GM12865 (cell line): Measurements from ENCODE around the gene RALGPS1.

Experiments used
- DNase-seq: peaks from one replicate; pipeline ENCODE4 v3.0.0; 2010; ENCODE audit warnings: low read depth
- H3K4me3 ChIP-seq: 2 replicates; pipeline ENCODE4 v1.5.1; 2011; ENCODE audit warnings: mild to moderate bottlenecking, low read depth, low read length, control low read depth
- CTCF ChIP-seq: IDR thresholded peaks from 2 replicates; pipeline ENCODE4 v1.5.1; 2011; ENCODE audit warnings: low read length, control low read depth, low read depth, inconsistent platforms; ENCODE audit not compliant: insufficient read depth; ENCODE audit errors: missing control alignments

RALGPS1 gene

GRCh38 chr9:127188396-127188795, 273.8 kb downstream of the RALGPS1 start:
- no peak for DNase-seq
- H3K4me3 ChIP-seq, result no peak overlapping the region
- no peak for TF ChIP-seq CTCF

DNA sequence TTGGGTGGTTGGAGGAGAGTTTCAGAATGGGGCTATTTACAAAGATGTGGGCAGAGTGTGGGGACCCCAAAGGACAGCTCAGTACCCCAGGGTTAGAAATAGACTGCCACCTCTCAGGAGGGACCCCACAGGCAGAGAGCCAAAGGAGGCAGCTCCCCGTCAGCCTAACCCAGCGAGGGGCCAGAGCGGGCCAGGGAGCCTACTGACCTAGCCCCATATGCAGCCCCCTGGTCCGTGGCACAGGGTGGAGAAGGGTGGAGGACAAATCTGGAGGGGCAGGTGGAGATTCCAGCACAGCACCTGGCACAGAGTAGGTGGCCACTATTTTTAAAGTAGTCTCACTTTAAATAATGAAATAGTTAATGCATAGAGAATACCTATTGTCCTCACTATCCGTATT, 275.0 kb downstream of the RALGPS1 start:
- no peak for DNase-seq
- no peak overlapping the region for H3K4me3 ChIP-seq
- TF ChIP-seq CTCF, result no peak

- no peak overlapping the region for H3K4me3 ChIP-seq
- no peak for DNase-seq
- no peak for TF ChIP-seq CTCF
Observed at GRCh38 chr9:127192744-127193143, 278.2 kb downstream of the RALGPS1 start.

- no peak overlapping the region for H3K4me3 ChIP-seq
- no peak for TF ChIP-seq CTCF
- DNase-seq, result no peak
Observed at GRCh38 chr9:127193483-127193882, 278.9 kb downstream of the RALGPS1 start.

DNA sequence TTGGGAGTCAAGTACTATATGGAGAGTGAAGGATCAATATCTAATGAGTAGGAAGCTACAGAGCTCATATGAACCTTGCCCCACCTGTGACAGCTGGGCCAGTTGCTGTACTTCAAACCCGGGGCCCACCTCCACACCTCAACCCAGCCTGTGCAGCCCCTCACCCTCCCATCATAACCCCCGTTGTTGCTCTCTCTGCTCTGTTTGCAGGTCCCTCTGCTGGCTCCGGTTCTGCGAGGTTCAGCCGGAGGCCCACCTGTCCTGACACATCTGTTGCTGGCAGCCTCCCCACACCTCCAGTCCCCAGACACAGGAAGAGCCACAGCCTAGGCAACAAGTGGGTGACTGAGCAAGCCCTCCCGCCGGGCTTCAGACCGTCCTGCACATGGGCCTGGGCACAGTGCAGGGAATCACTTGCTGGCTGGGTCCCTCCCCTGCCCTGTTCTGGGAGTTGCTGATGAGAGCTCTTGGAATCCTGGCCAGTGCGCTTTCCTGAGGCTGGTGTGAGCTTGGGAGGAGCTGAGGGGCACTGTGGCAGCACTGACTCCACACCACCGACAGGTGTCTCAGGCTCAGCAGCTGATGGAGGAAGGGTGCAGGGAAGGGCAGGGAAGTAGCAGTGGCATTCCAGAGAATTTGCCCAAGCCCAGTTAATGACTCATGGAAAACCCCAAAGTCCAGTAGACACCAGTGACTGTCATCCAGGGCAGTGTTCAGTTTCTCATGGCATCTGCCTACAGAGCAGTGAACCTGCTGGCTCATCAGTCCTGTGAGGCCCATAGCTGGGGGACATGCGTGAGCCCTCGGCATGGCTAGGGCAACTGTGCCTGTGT, 280.5 kb downstream of the RALGPS1 start:
- no peak overlapping the region for H3K4me3 ChIP-seq
- DNase-seq, result no peak
- TF ChIP-seq CTCF, result no peak

GRCh38 chr9:127195976-127196825, 281.6 kb downstream of the RALGPS1 start:
- H3K4me3 ChIP-seq, result no peak overlapping the region
- DNase-seq, result no peak
- no peak for TF ChIP-seq CTCF
